AG10803 (cell line): ENCODE measurements around the gene APBB3.
A peak's percentile ranks its signal among the peaks of the same experiment; 100 is the strongest.

Source experiments
- DNase-seq: peaks from one replicate; pipeline ENCODE4 v3.0.0; 2010; ENCODE audit warnings: low read depth
- H3K4me3 ChIP-seq: 2 replicates; pipeline ENCODE4 v1.5.1; 2011; ENCODE audit warnings: mild to moderate bottlenecking, low read length, control low read depth
- CTCF ChIP-seq: conservative IDR thresholded peaks from 2 replicates; pipeline ENCODE4 v1.5.1; 2011; ENCODE audit warnings: mild to moderate bottlenecking, low read length, control low read depth, inconsistent platforms

The APBB3 gene

DNA sequence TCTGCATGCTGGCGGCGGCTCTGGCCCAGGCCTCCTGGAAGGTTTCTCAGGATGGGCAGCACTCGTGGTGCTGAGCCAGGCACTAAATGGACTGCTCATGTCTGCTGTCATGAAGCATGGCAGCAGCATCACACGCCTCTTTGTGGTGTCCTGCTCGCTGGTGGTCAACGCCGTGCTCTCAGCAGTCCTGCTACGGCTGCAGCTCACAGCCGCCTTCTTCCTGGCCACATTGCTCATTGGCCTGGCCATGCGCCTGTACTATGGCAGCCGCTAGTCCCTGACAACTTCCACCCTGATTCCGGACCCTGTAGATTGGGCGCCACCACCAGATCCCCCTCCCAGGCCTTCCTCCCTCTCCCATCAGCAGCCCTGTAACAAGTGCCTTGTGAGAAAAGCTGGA, 3.5 kb upstream of the APBB3 start:
- no peak for TF ChIP-seq CTCF
- no peak for DNase-seq
- H3K4me3 ChIP-seq: no peak overlapping the region

DNA sequence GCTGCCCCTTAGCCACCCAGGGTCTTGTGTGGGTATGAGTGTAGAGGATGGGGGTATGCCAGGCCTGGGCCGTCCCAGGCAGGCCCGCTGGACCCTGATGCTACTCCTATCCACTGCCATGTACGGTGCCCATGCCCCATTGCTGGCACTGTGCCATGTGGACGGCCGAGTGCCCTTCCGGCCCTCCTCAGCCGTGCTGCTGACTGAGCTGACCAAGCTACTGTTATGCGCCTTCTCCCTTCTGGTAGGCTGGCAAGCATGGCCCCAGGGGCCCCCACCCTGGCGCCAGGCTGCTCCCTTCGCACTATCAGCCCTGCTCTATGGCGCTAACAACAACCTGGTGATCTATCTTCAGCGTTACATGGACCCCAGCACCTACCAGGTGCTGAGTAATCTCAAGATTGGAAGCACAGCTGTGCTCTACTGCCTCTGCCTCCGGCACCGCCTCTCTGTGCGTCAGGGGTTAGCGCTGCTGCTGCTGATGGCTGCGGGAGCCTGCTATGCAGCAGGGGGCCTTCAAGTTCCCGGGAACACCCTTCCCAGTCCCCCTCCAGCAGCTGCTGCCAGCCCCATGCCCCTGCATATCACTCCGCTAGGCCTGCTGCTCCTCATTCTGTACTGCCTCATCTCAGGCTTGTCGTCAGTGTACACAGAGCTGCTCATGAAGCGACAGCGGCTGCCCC, 2.9 kb upstream of the APBB3 start:
- H3K4me3 ChIP-seq: no peak overlapping the region
- DNase-seq: no peak
- no peak for TF ChIP-seq CTCF

GRCh38 chr5:140566665-140567064, 2.3 kb upstream of the APBB3 start:
- no peak for TF ChIP-seq CTCF
- no peak for DNase-seq
- H3K4me3 ChIP-seq: no peak overlapping the region

DNA sequence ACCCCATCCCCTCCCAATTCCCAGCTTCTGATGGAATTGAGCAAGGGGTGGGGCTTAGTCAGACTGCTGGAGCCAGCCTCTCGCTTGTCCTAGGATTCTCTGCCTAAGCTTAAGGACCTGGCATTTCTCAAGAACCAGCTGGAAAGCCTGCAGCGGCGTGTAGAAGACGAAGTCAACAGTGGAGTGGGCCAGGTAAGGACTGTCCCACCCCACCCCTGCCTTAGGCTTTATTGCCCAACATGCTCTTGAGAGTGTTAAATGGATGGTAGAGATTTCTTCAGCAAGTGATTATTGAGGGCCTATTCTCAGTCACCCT, 1.3 kb upstream of the APBB3 start:
- H3K4me3 ChIP-seq: peak overlapping the region; percentile 98
- TF ChIP-seq CTCF: no peak
- DNase-seq: no peak

DNA sequence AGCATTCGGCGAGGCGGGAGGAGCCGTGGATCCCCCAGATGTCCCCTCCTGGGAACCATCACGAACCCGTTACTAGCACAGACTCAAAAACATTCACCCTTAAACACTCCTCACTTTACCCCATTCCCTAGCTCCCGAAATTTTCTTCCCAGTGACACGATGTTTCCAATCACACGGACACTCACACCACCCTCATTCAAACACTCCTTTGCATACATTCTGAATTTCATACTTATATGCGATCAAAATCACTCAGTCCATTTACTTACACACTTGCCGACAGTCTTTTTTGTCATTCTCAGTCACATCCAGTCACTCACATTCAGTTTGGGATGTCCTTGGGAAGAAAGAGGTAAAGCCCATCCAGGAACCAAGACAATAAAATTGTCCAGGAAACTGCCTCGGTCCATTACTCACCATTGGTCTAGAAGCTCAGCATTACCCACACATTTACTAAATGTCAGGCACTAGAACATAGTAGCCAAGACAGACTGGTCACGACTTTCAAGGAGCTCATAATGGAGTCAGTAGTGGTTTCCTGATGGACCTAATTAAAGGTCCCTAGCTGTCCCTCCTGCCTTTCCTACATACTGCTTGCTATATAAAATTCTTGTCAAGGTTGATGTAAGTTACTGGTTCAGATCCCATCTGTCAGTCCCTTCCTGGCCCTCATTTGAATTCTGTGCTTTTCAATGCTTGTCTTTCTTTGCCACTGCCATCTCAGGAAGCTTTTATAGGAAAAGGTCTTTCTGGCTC, 804 bp upstream of the APBB3 start:
- DNase-seq: no peak
- peak overlapping the region; percentile 98 for H3K4me3 ChIP-seq
- no peak for TF ChIP-seq CTCF

DNA sequence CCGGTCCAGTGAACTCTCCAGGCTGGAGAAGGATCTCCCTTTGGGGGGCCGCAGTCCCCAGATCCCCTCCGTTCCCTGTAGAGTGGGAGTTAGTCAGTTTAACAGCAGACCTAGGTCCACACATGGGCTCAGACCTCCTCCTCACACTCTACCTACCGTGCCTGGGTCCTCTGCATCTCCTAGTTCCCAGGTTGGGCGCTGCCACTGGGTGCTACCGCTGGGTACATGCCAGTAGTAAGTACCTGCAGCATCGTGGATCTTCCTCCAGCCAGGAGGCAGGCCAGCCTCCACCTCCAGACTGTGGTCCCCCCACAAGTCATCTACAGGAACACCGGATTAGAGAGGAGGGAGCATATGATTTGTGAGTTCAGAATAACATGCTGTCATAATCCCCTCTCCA, 802 bp downstream of the APBB3 start:
- DNase-seq: no peak
- H3K4me3 ChIP-seq: peak overlapping the region; percentile 98
- TF ChIP-seq CTCF: no peak
